Activated CD4-positive, alpha-beta T cell treated with anti-CD3 and anti-CD28 coated beads for 36 hours (primary cell): ENCODE data around the gene PIGW. TPM values are rescaled to one million over a fixed set of nuclear protein-coding genes. Genes with fewer than 3 reads are reported as not detected.

Source experiments
- ATAC-seq: fragments of 200-7000 bp; cut with Tn5 transposase; one replicate; pipeline ENCODE4 v1.10.0; 2021; ENCODE audit warnings: mild to moderate bottlenecking, moderate library complexity
- CTCF ChIA-PET: fragments of 350-600 bp; sonication (Branson Sonifier 250); formaldehyde crosslinking; loops from one replicate; lab custom pipeline; 2021; ENCODE audit warnings: antibody characterized with exemption; lab: Charles Lee
- POLR2A ChIA-PET: fragments of 350-600 bp; sonication (Branson Sonifier 250); formaldehyde crosslinking; loops from one replicate; lab custom pipeline; 2021; ENCODE audit warnings: antibody characterized with exemption, inconsistent platforms; lab: Charles Lee
- DNase-seq: peaks from one replicate; pipeline ENCODE4 v3.0.0-alpha.2; 2020
- H3K27ac Mint-ChIP-seq: one replicate; pipeline ENCODE4 v1.8.0; 2021; ENCODE audit warnings: mixed read lengths
- H3K27me3 Mint-ChIP-seq: one replicate; pipeline ENCODE4 v1.8.0; 2021; ENCODE audit warnings: mixed read lengths
- H3K36me3 Mint-ChIP-seq: one replicate; pipeline ENCODE4 v1.8.0; 2021; ENCODE audit warnings: low read depth, mixed read lengths
- H3K4me1 Mint-ChIP-seq: one replicate; pipeline ENCODE4 v1.8.0; 2021; ENCODE audit warnings: mixed read lengths
- H3K4me3 Mint-ChIP-seq: one replicate; pipeline ENCODE4 v1.8.0; 2021; ENCODE audit warnings: mild to moderate bottlenecking, moderate library complexity, mixed read lengths
- H3K9me3 Mint-ChIP-seq: one replicate; pipeline ENCODE4 v1.8.0; 2021; ENCODE audit warnings: low read depth, mixed read lengths
- intact Hi-C, 2 experiments: fragments of 100-400 bp; cut with DNase I in 1 of 2; cut with micrococcal nuclease in 1 of 2; formaldehyde crosslinking; loops; one replicate each; pipeline versions ENCODE4 v1.14.2 to v1.15.1; 2022 to 2024; cut with DNase I, micrococcal nuclease
- total RNA-seq, 2 experiments: library from RNA; stranded (reverse); gene quantifications; one replicate each; pipeline ENCODE4 v1.2.3, GENCODE V29; 2021

Gene PIGW
- total RNA-seq, 2 experiments from 2014 or later, result 11.8 to 13.4 TPM

- Mint-ChIP-seq H3K4me3 (no peak overlapping the region), H3K4me1 (peaks cover 49% of the 10 kb centered on the region)
- POLR2A ChIA-PET, result interaction anchor here (0.6 kb wide), 1 partner anchor 458 kb away, joined by 3 read pairs; no protein-coding TSS in a partner anchor
Observed at GRCh38 chr17:36529121-36529520, 5.7 kb upstream of the PIGW start.

GRCh38 chr17:36532435-36532975 is 2.3 kb upstream of the PIGW start:
- CTCF ChIA-PET, result interaction anchor here (1.1 kb wide), 1 partner anchor 14 kb away, joined by 6 read pairs; no protein-coding TSS in a partner anchor
- Mint-ChIP-seq H3K27ac (peak overlapping the region; percentile 30), H3K4me3 (peak overlapping the region; percentile 29), H3K27me3 (no peaks in the 10 kb centered on the region), H3K4me1 (peaks cover 36% of the 10 kb centered on the region), H3K9me3 (no peaks in the 10 kb centered on the region), H3K36me3 (peaks cover 51% of the 10 kb centered on the region)
- DNase-seq, result no peak
- POLR2A ChIA-PET, result no interaction called here
- intact Hi-C loops, result no loop called here
- no peak for ATAC-seq

More at GRCh38 chr17:36529121-36529520, 5.7 kb upstream of the PIGW start:
- DNase-seq (no peak), ATAC-seq (no peak)
- no peaks in the 10 kb centered on the region for H3K9me3 Mint-ChIP-seq
- peaks cover 61% of the 10 kb centered on the region for H3K36me3 Mint-ChIP-seq
- H3K27ac Mint-ChIP-seq, result no peak overlapping the region
- CTCF ChIA-PET, result interaction anchor here (1.1 kb wide), 1 partner anchor 9 kb away, joined by 4 read pairs; no protein-coding TSS in a partner anchor
- no peaks in the 10 kb centered on the region for H3K27me3 Mint-ChIP-seq
- intact Hi-C loops, result no loop called here

GRCh38 chr17:36533935-36534839 is 600 bp upstream of the PIGW start:
- ATAC-seq, result peak; percentile 37
- Mint-ChIP-seq H3K27ac (peak overlapping the region; percentile 99), H3K27me3 (no peaks in the 10 kb centered on the region), H3K4me3 (peak overlapping the region; percentile 98), H3K4me1 (peaks cover 39% of the 10 kb centered on the region), H3K9me3 (no peaks in the 10 kb centered on the region), H3K36me3 (peaks cover 51% of the 10 kb centered on the region)
- DNase-seq, result peak; percentile 73
- CTCF ChIA-PET, result interaction anchor here (0.7 to 2.4 kb wide), 11 partner anchors 8 to 603 kb away, joined by 3 to 10 read pairs (median 4); partner anchors contain the start of gene MRM1
- intact Hi-C loops, result no loop called here
- POLR2A ChIA-PET, result interaction anchor here (0.6 to 3.9 kb wide), 5 partner anchors 10 to 69 kb away, joined by 3 to 35 read pairs (median 4); partner anchors contain the start of genes GGNBP2 and MRM1

GRCh38 chr17:36535669-36536081 is 888 bp downstream of the PIGW start:
- H3K27ac Mint-ChIP-seq, result peak overlapping the region; percentile 99
- ATAC-seq, result peak; percentile 34
- H3K27me3 Mint-ChIP-seq, result no peaks in the 10 kb centered on the region
- intact Hi-C loops, result loop anchor here (1.0 kb wide), 3 partner anchors 9 to 66 kb away; partner anchors contain the start of genes GGNBP2 (in 2 of the 2), ZNHIT3 (in 2 of the 2) and MRM1 (in 1 of the 2)
- H3K9me3 Mint-ChIP-seq, result no peaks in the 10 kb centered on the region
- peak overlapping the region; percentile 98 for H3K4me3 Mint-ChIP-seq
- no peak for DNase-seq
- POLR2A ChIA-PET, result interaction anchor here (2.9 to 3.9 kb wide), 2 partner anchors 9 to 66 kb away, joined by 11 to 35 read pairs; partner anchors contain the start of genes GGNBP2 and MRM1
- peaks cover 51% of the 10 kb centered on the region for H3K36me3 Mint-ChIP-seq
- peaks cover 39% of the 10 kb centered on the region for H3K4me1 Mint-ChIP-seq
- CTCF ChIA-PET, result interaction anchor here (1.0 to 2.8 kb wide), 5 partner anchors 8 to 67 kb away, joined by 3 to 12 read pairs (median 5); partner anchors contain the start of gene MRM1

GRCh38 chr17:36540696-36541095 is 5.9 kb downstream of the PIGW start:
- ChIA-PET CTCF (no interaction called here), POLR2A (no interaction called here)
- ATAC-seq (no peak), DNase-seq (no peak)
- intact Hi-C loops, result loop anchor here in 1 of 2 experiments (10.0 kb wide), 1 partner anchor 1166 kb away; the partner anchor contains the start of gene SLFN11
- Mint-ChIP-seq H3K27ac (no peak overlapping the region), H3K27me3 (no peaks in the 10 kb centered on the region), H3K4me1 (peaks cover 20% of the 10 kb centered on the region), H3K36me3 (peaks cover 30% of the 10 kb centered on the region), H3K9me3 (no peaks in the 10 kb centered on the region), H3K4me3 (no peak overlapping the region)

- H3K4me3 Mint-ChIP-seq, result no peak overlapping the region
Observed at GRCh38 chr17:36542755-36543154, 8.0 kb downstream of the PIGW start.

GRCh38 chr17:36544044-36544306 is 9.2 kb downstream of the PIGW start:
- intact Hi-C loops, result loop anchor here (1.0 to 10.0 kb wide), 10 partner anchors 9 to 1169 kb away; partner anchors contain the start of genes DHRS11 (in 2 of the 2), AATF (in 1 of the 2), ACACA (in 1 of the 2) and AP2B1 (in 1 of the 2)
- DNase-seq, result peak; percentile 51
- POLR2A ChIA-PET, result interaction anchor here (1.2 to 3.4 kb wide), 3 partner anchors 9 to 59 kb away, joined by 3 to 35 read pairs (median 5); partner anchors contain the start of genes MYO19 and PIGW

More at GRCh38 chr17:36542755-36543154, 8.0 kb downstream of the PIGW start:
- ChIA-PET CTCF (no interaction called here), POLR2A (interaction anchor here (0.6 to 3.4 kb wide), 3 partner anchors 7 to 731 kb away, joined by 4 to 35 read pairs (median 5); partner anchors contain the start of genes MYO19 and PIGW)
- intact Hi-C loops, result loop anchor here in 1 of 2 experiments (10.0 kb wide), 1 partner anchor 1168 kb away; the partner anchor contains the start of gene SLFN11
- no peak overlapping the region for H3K27ac Mint-ChIP-seq
- peaks cover 24% of the 10 kb centered on the region for H3K36me3 Mint-ChIP-seq
- DNase-seq (no peak), ATAC-seq (no peak)
- no peaks in the 10 kb centered on the region for H3K27me3 Mint-ChIP-seq
- peaks cover 17% of the 10 kb centered on the region for H3K4me1 Mint-ChIP-seq
- no peaks in the 10 kb centered on the region for H3K9me3 Mint-ChIP-seq

GRCh38 chr17:36544307-36545076 is 9.7 kb downstream of the PIGW start, which contains the start of gene GGNBP2:
Gene GGNBP2, plus strand, starts transcription at chr17:36544919. Its CDS starts 806 bp downstream, at chr17:36545725.
- no peaks in the 10 kb centered on the region for H3K9me3 Mint-ChIP-seq
- peak within 1 kb of the TSS; percentile 97 for H3K27ac Mint-ChIP-seq
- CTCF ChIA-PET, result interaction anchor here (0.9 to 3.0 kb wide), 3 partner anchors 9 to 58 kb away, joined by 5 to 15 read pairs (median 6); partner anchors contain the start of genes MRM1, MYO19 and PIGW
- H3K36me3 Mint-ChIP-seq, result peaks cover 26% of the 10 kb centered on the region
- H3K27me3 Mint-ChIP-seq, result no peaks in the 10 kb centered on the region
- ATAC-seq (peak; percentile 67), DNase-seq (peak; percentile 96)
- H3K4me3 Mint-ChIP-seq, result peak within 1 kb of the TSS; percentile 96
- intact Hi-C loops, result loop anchor here (1.0 to 10.0 kb wide), 14 partner anchors 9 to 1170 kb away; partner anchors contain the start of genes DHRS11 (in 2 of the 2), AATF (in 1 of the 2), ACACA (in 1 of the 2) and AP2B1 (in 1 of the 2)
- H3K4me1 Mint-ChIP-seq, result peaks cover 28% of the 10 kb centered on the region
- POLR2A ChIA-PET, result interaction anchor here (1.2 to 3.4 kb wide), 3 partner anchors 9 to 59 kb away, joined by 3 to 35 read pairs (median 5); partner anchors contain the start of genes MYO19 and PIGW

More at GRCh38 chr17:36544044-36544306, 9.2 kb downstream of the PIGW start:
- CTCF ChIA-PET, result interaction anchor here (0.9 to 3.0 kb wide), 3 partner anchors 8 to 58 kb away, joined by 5 to 15 read pairs (median 6); partner anchors contain the start of genes MRM1, MYO19 and PIGW
- Mint-ChIP-seq H3K9me3 (no peaks in the 10 kb centered on the region), H3K27me3 (no peaks in the 10 kb centered on the region), H3K36me3 (peaks cover 26% of the 10 kb centered on the region), H3K4me1 (peaks cover 23% of the 10 kb centered on the region), H3K27ac (peak overlapping the region; percentile 97), H3K4me3 (peak overlapping the region; percentile 96)
- no peak for ATAC-seq

GRCh38 chr17:36545077-36545464 is 10.3 kb downstream of the PIGW start:
- POLR2A ChIA-PET, result interaction anchor here (0.8 to 3.4 kb wide), 2 partner anchors 10 to 44 kb away, joined by 3 to 35 read pairs; partner anchors contain the start of genes MYO19 and PIGW

More at GRCh38 chr17:36545077-36545464, 10.3 kb downstream of the PIGW start:
- intact Hi-C loops, result loop anchor here (1.0 to 10.0 kb wide), 11 partner anchors 20 to 1170 kb away; partner anchors contain the start of genes DHRS11 (in 2 of the 2), AATF (in 1 of the 2), ACACA (in 1 of the 2) and AP2B1 (in 1 of the 2)
- Mint-ChIP-seq H3K9me3 (no peaks in the 10 kb centered on the region), H3K36me3 (peaks cover 30% of the 10 kb centered on the region), H3K4me3 (peak overlapping the region; percentile 96), H3K27me3 (no peaks in the 10 kb centered on the region), H3K4me1 (peaks cover 30% of the 10 kb centered on the region), H3K27ac (peak overlapping the region; percentile 91)
- ATAC-seq (no peak), DNase-seq (no peak)
- CTCF ChIA-PET, result interaction anchor here (0.8 to 3.0 kb wide), 4 partner anchors 11 to 57 kb away, joined by 3 to 15 read pairs (median 8); partner anchors contain the start of genes MRM1, MYO19 and PIGW
